DOHH2 (cell line): Measurements from ENCODE around the gene NOL8.

Experiments
- H3F3A ChIP-seq: fragments of 200-600 bp; sonication (generic), shearing (Covaris generic); 2 replicates; pipeline ENCODE4 v1.6.0; 2016; ENCODE audit warnings: antibody characterized with exemption, mild to moderate bottlenecking; ENCODE audit not compliant: control insufficient read depth, insufficient read depth
- H3K27ac ChIP-seq: fragments of 200-600 bp; sonication (generic); 2 replicates; pipeline ENCODE4 v1.5.1; 2014; ENCODE audit warnings: low read depth, mild to moderate bottlenecking, low read length, moderate library complexity
- H3K27me3 ChIP-seq: fragments of 200-600 bp; sonication (generic); 2 replicates; pipeline ENCODE4 v1.6.1; 2014; ENCODE audit warnings: mild to moderate bottlenecking, low read length, mixed read lengths; ENCODE audit not compliant: control insufficient read depth
- H3K36me3 ChIP-seq: fragments of 200-600 bp; sonication (generic); 2 replicates; pipeline ENCODE4 v1.6.1; 2014; ENCODE audit warnings: mild to moderate bottlenecking, low read length, moderate library complexity, mixed read lengths; ENCODE audit not compliant: control insufficient read depth
- H3K4me1 ChIP-seq: fragments of 200-600 bp; sonication (generic); 2 replicates; pipeline ENCODE4 v1.6.1; 2014; ENCODE audit warnings: mild to moderate bottlenecking, low read length, mixed read lengths; ENCODE audit not compliant: control insufficient read depth
- H3K4me2 ChIP-seq: fragments of 200-600 bp; sonication (generic); 2 replicates; pipeline ENCODE4 v1.6.0; 2014; ENCODE audit warnings: mild to moderate bottlenecking, low read length, moderate library complexity
- H3K4me3 ChIP-seq: fragments of 200-600 bp; sonication (generic); 2 replicates; pipeline ENCODE4 v1.5.1; 2014; ENCODE audit warnings: mild to moderate bottlenecking, low read length, mixed read lengths
- H3K79me2 ChIP-seq: fragments of 200-600 bp; sonication (generic); 2 replicates; pipeline ENCODE4 v1.6.1; 2014; ENCODE audit warnings: mild to moderate bottlenecking, low read length, mixed read lengths; ENCODE audit not compliant: control insufficient read depth
- H3K9me2 ChIP-seq: fragments of 200-600 bp; sonication (generic); replicated peaks from 2 replicates; pipeline ENCODE4 v1.6.1; 2014; ENCODE audit warnings: mild to moderate bottlenecking, low read length, mixed read lengths; ENCODE audit not compliant: control insufficient read depth
- H3K9me3 ChIP-seq: fragments of 200-600 bp; sonication (generic); 2 replicates; pipeline ENCODE4 v1.6.1; 2014; ENCODE audit warnings: antibody characterized with exemption, low read length, mixed read lengths; ENCODE audit not compliant: control insufficient read depth, insufficient read depth
- H4K20me1 ChIP-seq: fragments of 200-600 bp; sonication (generic); 2 replicates; pipeline ENCODE4 v1.6.0; 2014; ENCODE audit warnings: low read depth, mild to moderate bottlenecking, antibody characterized with exemption, low read length, moderate library complexity; ENCODE audit not compliant: control insufficient read depth, insufficient read depth
- EZH2phosphoT487 ChIP-seq: fragments of 200-600 bp; sonication (generic); IDR thresholded peaks from 2 replicates; pipeline ENCODE4 v1.6.1; 2017; ENCODE audit warnings: borderline replicate concordance, mild to moderate bottlenecking, antibody characterized with exemption, low read length, moderate library complexity, mixed read lengths
- TF ChIP-seq, protein P1 (sequence below): fragments of 200-600 bp; sonication (generic); IDR thresholded peaks from one replicate; pipeline ENCODE4 v1.5.1; 2014; ENCODE audit warnings: antibody characterized with exemption, mild to moderate bottlenecking, low read depth, low read length; ENCODE audit not compliant: poor library complexity, severe bottlenecking

The NOL8 gene

DNA sequence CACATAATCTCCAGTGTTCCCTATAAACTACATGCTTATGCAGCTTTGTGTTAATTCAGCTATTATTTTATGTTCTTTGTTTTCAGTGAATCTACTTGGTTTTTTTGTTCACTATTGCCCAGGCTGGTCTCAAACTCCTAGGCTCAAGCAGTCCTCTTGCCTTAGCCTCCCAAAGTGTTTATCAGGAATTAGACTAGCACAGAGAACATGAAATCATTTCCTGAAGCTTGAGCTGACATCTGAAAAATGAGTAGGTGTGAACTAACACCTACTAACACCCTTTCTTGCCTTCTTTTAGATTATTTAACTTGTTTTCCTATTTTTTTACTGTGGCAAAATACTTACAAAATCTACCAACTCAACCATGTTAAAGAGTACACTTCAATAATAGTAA is 25.6 kb upstream of the NOL8 start:
- Histone ChIP-seq H3K4me1 (no peaks in the 10 kb centered on the region), H3K9me2 (no peaks in the 10 kb centered on the region), H3K4me3 (no peak overlapping the region), H3K27ac (no peak overlapping the region), H3K9me3 (0 out of 2 replicates have a peak, but pooled peaks cover 6% of the 10 kb centered on the region), H4K20me1 (no peaks in the 10 kb centered on the region), H3K4me2 (no peak overlapping the region), H3F3A (no peaks in the 10 kb centered on the region), H3K27me3 (no peaks in the 10 kb centered on the region), H3K79me2 (no peaks in the 10 kb centered on the region), H3K36me3 (peaks cover 45% of the 10 kb centered on the region)
- TF ChIP-seq, protein P1, sequence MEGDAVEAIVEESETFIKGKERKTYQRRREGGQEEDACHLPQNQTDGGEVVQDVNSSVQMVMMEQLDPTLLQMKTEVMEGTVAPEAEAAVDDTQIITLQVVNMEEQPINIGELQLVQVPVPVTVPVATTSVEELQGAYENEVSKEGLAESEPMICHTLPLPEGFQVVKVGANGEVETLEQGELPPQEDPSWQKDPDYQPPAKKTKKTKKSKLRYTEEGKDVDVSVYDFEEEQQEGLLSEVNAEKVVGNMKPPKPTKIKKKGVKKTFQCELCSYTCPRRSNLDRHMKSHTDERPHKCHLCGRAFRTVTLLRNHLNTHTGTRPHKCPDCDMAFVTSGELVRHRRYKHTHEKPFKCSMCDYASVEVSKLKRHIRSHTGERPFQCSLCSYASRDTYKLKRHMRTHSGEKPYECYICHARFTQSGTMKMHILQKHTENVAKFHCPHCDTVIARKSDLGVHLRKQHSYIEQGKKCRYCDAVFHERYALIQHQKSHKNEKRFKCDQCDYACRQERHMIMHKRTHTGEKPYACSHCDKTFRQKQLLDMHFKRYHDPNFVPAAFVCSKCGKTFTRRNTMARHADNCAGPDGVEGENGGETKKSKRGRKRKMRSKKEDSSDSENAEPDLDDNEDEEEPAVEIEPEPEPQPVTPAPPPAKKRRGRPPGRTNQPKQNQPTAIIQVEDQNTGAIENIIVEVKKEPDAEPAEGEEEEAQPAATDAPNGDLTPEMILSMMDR: no peak
- no peak for TF ChIP-seq EZH2phosphoT487

DNA sequence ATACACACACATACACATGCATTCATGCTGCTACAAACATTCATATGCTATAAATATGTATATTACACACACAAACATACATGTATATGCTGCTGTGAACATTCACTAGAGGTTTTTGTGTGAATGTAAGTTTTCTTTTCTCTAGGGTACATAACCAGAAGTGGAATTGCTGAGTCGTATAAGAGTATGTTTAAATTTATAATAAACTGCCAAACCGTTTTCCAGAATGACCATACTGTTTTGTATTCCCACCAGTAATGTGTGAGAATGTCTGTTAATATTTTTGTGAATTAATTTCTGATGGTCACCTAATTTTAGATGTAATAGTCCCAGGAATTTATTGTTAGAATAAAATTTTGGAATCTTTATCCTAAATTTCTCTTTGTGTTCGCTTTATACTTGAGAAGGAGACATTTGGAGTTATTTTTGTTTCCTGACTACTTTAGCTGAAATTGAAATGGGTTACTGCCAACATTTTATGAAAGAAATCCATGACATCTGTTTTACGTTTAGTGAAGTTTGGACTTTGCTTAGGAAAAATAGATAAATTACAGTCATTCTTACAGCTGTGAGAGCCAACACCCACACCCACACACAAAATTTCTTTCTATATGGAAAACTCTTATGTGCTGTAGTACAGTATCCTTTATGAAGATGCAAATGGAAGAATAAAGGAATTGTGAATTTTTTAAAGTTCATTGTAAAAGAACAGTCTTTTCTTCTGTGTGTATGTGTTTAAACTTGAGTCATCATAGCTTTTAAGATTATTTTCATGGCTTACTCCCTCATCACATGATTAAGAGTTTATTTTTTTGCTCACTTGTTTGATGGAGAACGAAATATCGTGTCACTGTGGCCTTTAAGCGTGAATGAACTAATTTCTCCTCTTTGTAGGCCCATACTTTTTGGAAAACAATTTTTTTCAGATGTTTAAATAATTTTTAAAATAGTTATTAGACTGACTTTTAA is 24.9 kb upstream of the NOL8 start:
- Histone ChIP-seq H3K79me2 (no peaks in the 10 kb centered on the region), H3F3A (no peaks in the 10 kb centered on the region), H3K4me1 (no peaks in the 10 kb centered on the region), H3K27me3 (no peaks in the 10 kb centered on the region), H3K4me2 (no peak overlapping the region), H3K4me3 (no peak overlapping the region), H3K27ac (no peak overlapping the region), H3K36me3 (peaks cover 44% of the 10 kb centered on the region), H3K9me2 (no peaks in the 10 kb centered on the region), H4K20me1 (no peaks in the 10 kb centered on the region), H3K9me3 (0 out of 2 replicates have a peak, but pooled peaks cover 6% of the 10 kb centered on the region)
- TF ChIP-seq, protein P1: no peak
- TF ChIP-seq EZH2phosphoT487: no peak

DNA sequence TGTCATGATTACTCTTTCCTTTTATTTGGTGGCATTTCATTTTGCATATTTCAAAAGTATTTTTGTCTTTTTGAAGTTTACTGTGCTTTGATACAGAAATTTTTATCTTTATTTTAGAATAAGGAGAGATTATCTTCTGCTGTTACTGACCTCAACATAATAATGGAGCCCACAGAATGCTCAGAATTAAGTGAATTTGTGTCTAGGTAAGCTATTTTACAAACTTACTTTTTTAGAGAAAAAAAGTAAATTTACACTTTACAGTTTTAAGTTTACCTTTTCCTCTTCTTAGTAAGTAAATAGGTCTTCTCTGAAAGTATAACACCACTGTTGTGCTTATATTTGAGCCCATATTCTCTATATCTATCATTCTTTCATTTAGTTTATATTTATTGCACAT is 20.4 kb upstream of the NOL8 start:
- TF ChIP-seq, protein P1: no peak
- no peak for TF ChIP-seq EZH2phosphoT487
- H3F3A ChIP-seq: no peaks in the 10 kb centered on the region
- H3K27ac ChIP-seq: no peak overlapping the region
- H3K4me1 ChIP-seq: no peaks in the 10 kb centered on the region
- H3K36me3 ChIP-seq: peaks cover 35% of the 10 kb centered on the region
- H4K20me1 ChIP-seq: no peaks in the 10 kb centered on the region
- no peak overlapping the region for H3K4me3 ChIP-seq
- H3K9me2 ChIP-seq: no peaks in the 10 kb centered on the region
- no peak overlapping the region for H3K4me2 ChIP-seq
- no peaks in the 10 kb centered on the region for H3K79me2 ChIP-seq
- no peaks in the 10 kb centered on the region for H3K27me3 ChIP-seq
- H3K9me3 ChIP-seq: no peaks in the 10 kb centered on the region
